Vagina (tissue), 2 donors: Measurements from ENCODE around the gene SNX27.

Experiments
- POLR2A ChIP-seq, 2 donors: fragments of 450-650 bp; IDR thresholded peaks; one replicate each; pipeline ENCODE4 v1.6.1; 2017; ENCODE audit warnings: antibody characterized with exemption in 2 of 2, mild to moderate bottlenecking in 2 of 2, moderate library complexity in 2 of 2
- POLR2AphosphoS5 ChIP-seq, 2 donors: sonication (generic); formaldehyde crosslinking; IDR thresholded peaks; one replicate each; pipeline ENCODE4 v1.9.0; 2017; ENCODE audit warnings: antibody characterized with exemption in 2 of 2, mild to moderate bottlenecking in 2 of 2, low read depth in 1 of 2; ENCODE audit not compliant: insufficient read depth in 1 of 2
- TF ChIP-seq, protein P1 (sequence below), 3 experiments: fragments of 450-650 bp in 2 of 3; fragments of 200-600 bp in 1 of 3; sonication (generic) in 1 of 3; IDR thresholded peaks; one replicate each; pipeline ENCODE4 v1.5.1; 2017 to 2019; ENCODE audit warnings: antibody characterized with exemption in 3 of 3, mild to moderate bottlenecking in 2 of 3, moderate library complexity in 2 of 3

DNA sequence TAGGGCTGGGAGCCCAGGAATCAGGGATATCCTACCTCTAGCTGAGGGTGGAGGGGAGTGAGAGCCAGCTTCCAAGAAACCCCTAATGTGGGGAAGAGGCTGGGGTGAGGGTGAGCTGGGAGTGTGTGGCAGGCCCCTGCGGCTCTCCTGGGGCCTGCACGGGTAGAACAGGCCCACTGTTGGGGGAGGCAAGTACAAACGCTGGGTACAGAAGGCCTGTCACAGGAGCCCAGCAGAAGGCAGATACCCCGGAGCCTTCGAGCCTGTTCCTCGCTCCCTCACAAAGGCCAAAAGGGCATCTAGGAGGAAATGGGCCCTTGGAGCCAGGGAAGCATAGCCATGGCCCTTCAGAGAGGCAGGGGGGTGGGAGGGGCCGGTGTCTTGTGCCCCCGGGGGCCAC lies 91.1 kb downstream of the SNX27 start:
- TF ChIP-seq, protein P1, sequence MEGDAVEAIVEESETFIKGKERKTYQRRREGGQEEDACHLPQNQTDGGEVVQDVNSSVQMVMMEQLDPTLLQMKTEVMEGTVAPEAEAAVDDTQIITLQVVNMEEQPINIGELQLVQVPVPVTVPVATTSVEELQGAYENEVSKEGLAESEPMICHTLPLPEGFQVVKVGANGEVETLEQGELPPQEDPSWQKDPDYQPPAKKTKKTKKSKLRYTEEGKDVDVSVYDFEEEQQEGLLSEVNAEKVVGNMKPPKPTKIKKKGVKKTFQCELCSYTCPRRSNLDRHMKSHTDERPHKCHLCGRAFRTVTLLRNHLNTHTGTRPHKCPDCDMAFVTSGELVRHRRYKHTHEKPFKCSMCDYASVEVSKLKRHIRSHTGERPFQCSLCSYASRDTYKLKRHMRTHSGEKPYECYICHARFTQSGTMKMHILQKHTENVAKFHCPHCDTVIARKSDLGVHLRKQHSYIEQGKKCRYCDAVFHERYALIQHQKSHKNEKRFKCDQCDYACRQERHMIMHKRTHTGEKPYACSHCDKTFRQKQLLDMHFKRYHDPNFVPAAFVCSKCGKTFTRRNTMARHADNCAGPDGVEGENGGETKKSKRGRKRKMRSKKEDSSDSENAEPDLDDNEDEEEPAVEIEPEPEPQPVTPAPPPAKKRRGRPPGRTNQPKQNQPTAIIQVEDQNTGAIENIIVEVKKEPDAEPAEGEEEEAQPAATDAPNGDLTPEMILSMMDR (IDR thresholded peaks at IDR 0.05), result no peak
- TF ChIP-seq POLR2A (IDR thresholded peaks at IDR 0.05) (no peak), POLR2AphosphoS5 (IDR thresholded peaks at IDR 0.05; ENCODE audit: insufficient read depth in 1 of 2, low read depth in 1 of 2) (no peak)
